Gastrocnemius medialis (tissue), 4 donors: ENCODE measurements around the gene TAP1. TPM values are rescaled to one million over a fixed set of nuclear protein-coding genes. Genes with fewer than 3 reads are reported as not detected.

Experiments
- ATAC-seq, 2 donors: fragments of 150-250 bp; one replicate each; pipeline ENCODE4 v1.9.1; 2016
- DNase-seq, 2 donors: peaks; one replicate each; pipeline ENCODE4 v3.0.0-alpha.2; 2019
- H3K27ac ChIP-seq, 4 donors: fragments of 200-600 bp; sonication (generic); 1 replicate in 1 of 4; 2 replicates in 3 of 4; pipeline ENCODE4 v1.5.1; 2016 to 2018; ENCODE audit warnings: mild to moderate bottlenecking in 2 of 4, moderate library complexity in 1 of 4
- H3K27me3 ChIP-seq, 3 donors: fragments of 200-600 bp; sonication (generic) in 2 of 3; 1 replicate in 1 of 3; 2 replicates in 2 of 3; pipeline versions ENCODE4 v1.5.1 to v1.6.0; 2016 to 2019; ENCODE audit warnings: mild to moderate bottlenecking in 1 of 3, moderate library complexity in 1 of 3
- H3K36me3 ChIP-seq, 2 donors: fragments of 200-600 bp; sonication (generic) in 1 of 2; one replicate each; pipeline ENCODE4 v1.5.1; 2017 to 2018
- H3K4me1 ChIP-seq, 2 donors: fragments of 200-600 bp; sonication (generic) in 1 of 2; one replicate each; pipeline ENCODE4 v1.5.1; 2016 to 2017; ENCODE audit warnings: mild to moderate bottlenecking in 2 of 2
- H3K4me3 ChIP-seq, 4 donors: fragments of 200-600 bp; sonication (generic) in 3 of 4; 1 replicate in 1 of 4; 2 replicates in 3 of 4; pipeline ENCODE4 v1.5.1; 2016 to 2019; ENCODE audit warnings: mild to moderate bottlenecking in 2 of 4
- H3K9me3 ChIP-seq, 3 donors: fragments of 200-600 bp; sonication (generic) in 2 of 3; 1 replicate in 1 of 3; 2 replicates in 2 of 3; pipeline ENCODE4 v1.5.1; 2016 to 2019
- CTCF ChIP-seq, 5 experiments: fragments of 450-650 bp in 3 of 5; fragments of 200-600 bp in 2 of 5; sonication (generic) in 2 of 5; IDR thresholded peaks in 4 of 5; conservative IDR thresholded peaks in 1 of 5; 1 replicate in 4 of 5; 2 replicates in 1 of 5; pipeline ENCODE4 v1.5.1; 2016 to 2019; ENCODE audit warnings: antibody characterized with exemption in 5 of 5, mild to moderate bottlenecking in 3 of 5, moderate library complexity in 3 of 5
- POLR2A ChIP-seq, 2 donors: fragments of 450-650 bp; IDR thresholded peaks; one replicate each; pipeline ENCODE4 v1.6.1; 2017; ENCODE audit warnings: antibody characterized with exemption in 2 of 2, mild to moderate bottlenecking in 2 of 2, moderate library complexity in 2 of 2
- in situ Hi-C, 4 donors: fragments of 200-750 bp; cut with MboI; loops; one replicate each; pipeline versions ENCODE4 v1.15.0 to v1.8.0; 2017; ENCODE audit warnings: low sequenced_read_pairs in 4 of 4
- intact Hi-C: fragments of 100-400 bp; cut with DNase I; formaldehyde crosslinking; loops from one replicate; pipeline ENCODE4 v1.15.1; 2023; ENCODE audit warnings: low total_unique reads
- total RNA-seq, 4 donors: library from RNA; depleted of rRNA; stranded (reverse); fragments of >200 nt; gene quantifications; one replicate each; pipeline versions ENCODE4 v1.1.0 to v1.2.3, GENCODE V29; 2016

TAP1 gene
- total RNA-seq, 4 donors from 2014 or later: 13.2 to 26.7 (median 19.0) TPM

- in situ Hi-C loops: no loop called here
- Histone ChIP-seq H3K36me3 (no peaks in the 10 kb centered on the region), H3K4me3 (no peak overlapping the region), H3K27me3 (no peaks in the 10 kb centered on the region), H3K4me1 (peaks cover 0 to 8% of the 10 kb centered on the region in 2 donors), H3K9me3 (no peaks in the 10 kb centered on the region), H3K27ac (no peak overlapping the region)
- DNase-seq (no peak), ATAC-seq (no peak)
- TF ChIP-seq CTCF (IDR thresholded peaks at IDR 0.05 in 4 of 5, conservative IDR thresholded peaks at IDR 0.05 in 1 of 5) (no peak), POLR2A (IDR thresholded peaks at IDR 0.05) (no peak)
- intact Hi-C loops: no loop called here
Measured at GRCh38 chr6:32818867-32819266, 34.6 kb downstream of the TAP1 start.

GRCh38 chr6:32816746-32817204 is 36.7 kb downstream of the TAP1 start, which contains the start of gene HLA-DOB:
Gene HLA-DOB, minus strand, starts transcription at chr6:32817002. Its CDS starts 51 bp downstream, at chr6:32816951.
- H3K36me3 ChIP-seq: no peaks in the 10 kb centered on the region
- ATAC-seq (peak in 1 of 2 donors; percentile 84), DNase-seq (no peak)
- in situ Hi-C loops (no loop called here), intact Hi-C loops (no loop called here)
- peaks cover 0 to 8% of the 10 kb centered on the region in 2 donors for H3K4me1 ChIP-seq
- no peak within 1 kb of the TSS for H3K27ac ChIP-seq
- peak within 1 kb of the TSS in 1 of 4 donors; percentile 19 for H3K4me3 ChIP-seq
- TF ChIP-seq CTCF (IDR thresholded peaks at IDR 0.05 in 4 of 5, conservative IDR thresholded peaks at IDR 0.05 in 1 of 5) (no peak), POLR2A (IDR thresholded peaks at IDR 0.05) (no peak)
- no peaks in the 10 kb centered on the region for H3K9me3 ChIP-seq
- no peaks in the 10 kb centered on the region for H3K27me3 ChIP-seq

GRCh38 chr6:32815996-32816395 is 37.5 kb downstream of the TAP1 start:
- H3K4me3 ChIP-seq: no peak overlapping the region
- no peak overlapping the region for H3K27ac ChIP-seq
- H3K4me1 ChIP-seq: peaks cover 0 to 8% of the 10 kb centered on the region in 2 donors
- in situ Hi-C loops (no loop called here), intact Hi-C loops (no loop called here)
- TF ChIP-seq CTCF (IDR thresholded peaks at IDR 0.05 in 4 of 5, conservative IDR thresholded peaks at IDR 0.05 in 1 of 5) (no peak), POLR2A (IDR thresholded peaks at IDR 0.05) (no peak)
- DNase-seq: no peak
- no peak for ATAC-seq
- no peaks in the 10 kb centered on the region for H3K27me3 ChIP-seq
- no peaks in the 10 kb centered on the region for H3K9me3 ChIP-seq
- no peaks in the 10 kb centered on the region for H3K36me3 ChIP-seq

- no peak overlapping the region for H3K27ac ChIP-seq
- H3K4me3 ChIP-seq: no peak overlapping the region
- no peak for TF ChIP-seq CTCF (IDR thresholded peaks at IDR 0.05 in 4 of 5, conservative IDR thresholded peaks at IDR 0.05 in 1 of 5)
- no peak for TF ChIP-seq POLR2A (IDR thresholded peaks at IDR 0.05)
- in situ Hi-C loops (no loop called here), intact Hi-C loops (no loop called here)
- no peaks in the 10 kb centered on the region for H3K36me3 ChIP-seq
- no peak for DNase-seq
- H3K27me3 ChIP-seq: no peaks in the 10 kb centered on the region
- ATAC-seq: no peak
- peaks cover 0 to 8% of the 10 kb centered on the region in 2 donors for H3K4me1 ChIP-seq
- H3K9me3 ChIP-seq: no peaks in the 10 kb centered on the region
Measured at GRCh38 chr6:32815115-32815514, 38.4 kb downstream of the TAP1 start.

- DNase-seq (no peak), ATAC-seq (no peak)
- in situ Hi-C loops: no loop called here
- Histone ChIP-seq H3K9me3 (no peaks in the 10 kb centered on the region), H3K27me3 (no peaks in the 10 kb centered on the region), H3K27ac (no peak overlapping the region), H3K4me1 (peaks cover 0 to 8% of the 10 kb centered on the region in 2 donors), H3K36me3 (no peaks in the 10 kb centered on the region), H3K4me3 (no peak overlapping the region)
- intact Hi-C loops: no loop called here
- TF ChIP-seq CTCF (IDR thresholded peaks at IDR 0.05 in 4 of 5, conservative IDR thresholded peaks at IDR 0.05 in 1 of 5) (no peak), POLR2A (IDR thresholded peaks at IDR 0.05) (no peak)
Measured at GRCh38 chr6:32814145-32814544, 39.4 kb downstream of the TAP1 start.
